ENCODE measurements around the gene SLF2. TPM values are rescaled to one million over a fixed set of nuclear protein-coding genes. Genes with fewer than 3 reads are reported as not detected.

The SLF2 gene
- total RNA-seq, 1 experiment from 2014 or later = 43.0 TPM

DNA sequence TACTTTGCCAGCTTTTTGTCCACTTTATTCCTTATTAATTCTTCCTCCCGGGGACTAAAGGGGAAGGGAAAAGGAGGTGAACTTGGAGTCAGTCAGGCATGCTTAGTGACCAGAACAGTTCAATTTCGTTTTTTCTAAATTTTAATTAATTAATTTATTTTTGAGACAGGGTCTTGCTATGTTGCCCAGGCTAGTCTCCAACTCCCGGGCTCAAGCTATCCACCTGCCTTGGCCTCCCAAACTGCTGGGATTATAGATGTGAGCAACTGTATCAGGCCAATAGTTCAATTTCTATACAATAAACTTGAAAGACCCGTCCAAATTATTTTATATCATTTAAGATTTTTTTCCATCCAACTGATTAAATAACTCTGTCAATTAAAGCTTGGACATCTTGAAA, 1.3 kb upstream of the SLF2 start:
- H3K9me3 ChIP-seq (ENCODE audit: control insufficient read depth in 1 of 2, insufficient read depth in 1 of 2, low read depth in 1 of 2, low read length in 2 of 2) = no peaks in the 10 kb centered on the region
- no peak for DNase-seq (ENCODE audit: low read depth, low spot score)
- H3K27ac ChIP-seq (ENCODE audit: low read depth, low read length) = no peak overlapping the region
- H3K79me2 ChIP-seq (ENCODE audit: insufficient read depth, low read length) = peaks cover 31% of the 10 kb centered on the region
- TF ChIP-seq EGR1 (IDR thresholded peaks at IDR 0.05; ENCODE audit: low read depth) = no peak
- TF ChIP-seq, protein P1, sequence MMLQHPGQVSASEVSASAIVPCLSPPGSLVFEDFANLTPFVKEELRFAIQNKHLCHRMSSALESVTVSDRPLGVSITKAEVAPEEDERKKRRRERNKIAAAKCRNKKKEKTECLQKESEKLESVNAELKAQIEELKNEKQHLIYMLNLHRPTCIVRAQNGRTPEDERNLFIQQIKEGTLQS (IDR thresholded peaks at IDR 0.05) = no peak
- no peak for TF ChIP-seq POLR2A (IDR thresholded peaks at IDR 0.05; ENCODE audit: borderline replicate concordance, extremely low read depth, insufficient read depth, insufficient read length)
- no peak for TF ChIP-seq RAD21 (IDR thresholded peaks at IDR 0.05; ENCODE audit: low read depth)
- no peak for TF ChIP-seq ELF1 (IDR thresholded peaks at IDR 0.05; ENCODE audit: borderline replicate concordance, low read depth)
- no peak for TF ChIP-seq EZH2 (IDR thresholded peaks at IDR 0.05)
- no peak for TF ChIP-seq SP1 (IDR thresholded peaks at IDR 0.05; ENCODE audit: low read depth)
- TF ChIP-seq, protein P2, sequence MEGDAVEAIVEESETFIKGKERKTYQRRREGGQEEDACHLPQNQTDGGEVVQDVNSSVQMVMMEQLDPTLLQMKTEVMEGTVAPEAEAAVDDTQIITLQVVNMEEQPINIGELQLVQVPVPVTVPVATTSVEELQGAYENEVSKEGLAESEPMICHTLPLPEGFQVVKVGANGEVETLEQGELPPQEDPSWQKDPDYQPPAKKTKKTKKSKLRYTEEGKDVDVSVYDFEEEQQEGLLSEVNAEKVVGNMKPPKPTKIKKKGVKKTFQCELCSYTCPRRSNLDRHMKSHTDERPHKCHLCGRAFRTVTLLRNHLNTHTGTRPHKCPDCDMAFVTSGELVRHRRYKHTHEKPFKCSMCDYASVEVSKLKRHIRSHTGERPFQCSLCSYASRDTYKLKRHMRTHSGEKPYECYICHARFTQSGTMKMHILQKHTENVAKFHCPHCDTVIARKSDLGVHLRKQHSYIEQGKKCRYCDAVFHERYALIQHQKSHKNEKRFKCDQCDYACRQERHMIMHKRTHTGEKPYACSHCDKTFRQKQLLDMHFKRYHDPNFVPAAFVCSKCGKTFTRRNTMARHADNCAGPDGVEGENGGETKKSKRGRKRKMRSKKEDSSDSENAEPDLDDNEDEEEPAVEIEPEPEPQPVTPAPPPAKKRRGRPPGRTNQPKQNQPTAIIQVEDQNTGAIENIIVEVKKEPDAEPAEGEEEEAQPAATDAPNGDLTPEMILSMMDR (IDR thresholded peaks at IDR 0.05 in 2 of 3, conservative IDR thresholded peaks at IDR 0.05 in 1 of 3; ENCODE audit: borderline replicate concordance in 1 of 3, insufficient read depth in 1 of 3, low read depth in 2 of 3, low read length in 2 of 3) = no peak
- TF ChIP-seq, protein P3, sequence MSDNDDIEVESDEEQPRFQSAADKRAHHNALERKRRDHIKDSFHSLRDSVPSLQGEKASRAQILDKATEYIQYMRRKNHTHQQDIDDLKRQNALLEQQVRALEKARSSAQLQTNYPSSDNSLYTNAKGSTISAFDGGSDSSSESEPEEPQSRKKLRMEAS (IDR thresholded peaks at IDR 0.05) = no peak
- TF ChIP-seq SRF (IDR thresholded peaks at IDR 0.05; ENCODE audit: low read depth) = no peak
- TF ChIP-seq ZFX (IDR thresholded peaks at IDR 0.05) = no peak
- TF ChIP-seq YY1 (IDR thresholded peaks at IDR 0.05; ENCODE audit: extremely low read depth, insufficient replicate concordance, low read depth, low read length) = no peak
- no peak for TF ChIP-seq SIN3A (IDR thresholded peaks at IDR 0.05; ENCODE audit: low read depth)
- no peak for TF ChIP-seq CEBPB (IDR thresholded peaks at IDR 0.05; ENCODE audit: low read depth)
- TF ChIP-seq ZNF274 (IDR thresholded peaks at IDR 0.05; ENCODE audit: low read depth, low read length) = no peak
- no peak for TF ChIP-seq JUND (IDR thresholded peaks at IDR 0.05)
- TF ChIP-seq CBX3 (IDR thresholded peaks at IDR 0.05; ENCODE audit: low read depth) = no peak
- H3K27me3 ChIP-seq (ENCODE audit: insufficient read depth, low read length) = no peaks in the 10 kb centered on the region
- peaks cover 6% of the 10 kb centered on the region; the same call in 1 of the 2 replicates for H4K20me1 ChIP-seq (ENCODE audit: insufficient read depth)
- intact Hi-C loops (cut with micrococcal nuclease) = no loop called here
- ATAC-seq = no peak
- H3K4me3 ChIP-seq (replicated peaks in 1 of 2; ENCODE audit: low read depth in 1 of 2, low read length in 2 of 2) = no peak overlapping the region
- BruUV-seq (replicated peaks) = no TSS peak
- peaks cover 11 to 17% of the 10 kb centered on the region in 2 experiments; a peak in 3 of 4 replicates for H3K4me1 ChIP-seq (ENCODE audit: control insufficient read depth in 1 of 2, insufficient read depth in 2 of 2, low read length in 2 of 2)
- no peak overlapping the region for H3K9ac ChIP-seq (ENCODE audit: low read length)
- ChIA-PET POLR2A (interaction anchor here (1.0 kb wide), 1 partner anchor 376 kb away, joined by 3 read pairs; the partner anchor contains the start of gene HIF1AN), CTCF (interaction anchor here (0.6 to 1.4 kb wide), 5 partner anchors 9 to 553 kb away, joined by 3 to 5 read pairs (median 4); no protein-coding TSS in a partner anchor), RAD21 (ENCODE audit: low non-redundant PET in 1 of 2, low total read pairs in 2 of 2, uncharacterized antibody in 2 of 2, unreplicated experiment in 2 of 2) (no interaction called here)
- peak overlapping the region; percentile 87; the same call in 1 of the 2 replicates for H3K4me2 ChIP-seq (ENCODE audit: low read length)
- H3K9me2 ChIP-seq (ENCODE audit: insufficient read depth) = no peaks in the 10 kb centered on the region
- peaks cover under 1 to 6% of the 10 kb centered on the region in 2 experiments; a peak in 1 of 4 replicates for H3K36me3 ChIP-seq (ENCODE audit: control insufficient read depth in 1 of 2, insufficient read depth in 2 of 2, low read length in 2 of 2)
- no peak overlapping the region for H2AFZ ChIP-seq (ENCODE audit: low read depth, low read length, poor library complexity, severe bottlenecking)

All from HCT116 (cell line).